Upper lobe of left lung (tissue), 6 donors: ENCODE results near the gene SCO2. TPM values are rescaled to one million over a fixed set of nuclear protein-coding genes. Genes with fewer than 3 reads are reported as not detected.
A peak's percentile ranks its signal among the peaks of the same experiment; 100 is the strongest.

Experiments
- ATAC-seq, 2 donors: fragments of 200-7000 bp; cut with Tn5 transposase; one replicate each; pipeline ENCODE4 v1.9.1; 2022; ENCODE audit warnings: mild to moderate bottlenecking in 2 of 2, moderate library complexity in 2 of 2; ENCODE audit not compliant: low FRiP score in 2 of 2
- DNase-seq, 2 donors: peaks; one replicate each; pipeline ENCODE4 v3.0.0-alpha.2; 2019 to 2020
- H3K27ac ChIP-seq, 4 donors: fragments of 200-600 bp; sonication (generic); one replicate each; pipeline ENCODE4 v1.5.1; 2016 to 2019
- H3K27me3 ChIP-seq, 4 donors: fragments of 200-600 bp; sonication (generic); one replicate each; pipeline ENCODE4 v1.5.1; 2017 to 2019
- H3K36me3 ChIP-seq, 4 donors: fragments of 200-600 bp; sonication (generic); one replicate each; pipeline ENCODE4 v1.5.1; 2016 to 2019
- H3K4me1 ChIP-seq, 4 donors: fragments of 200-600 bp; sonication (generic); one replicate each; pipeline ENCODE4 v1.5.1; 2018 to 2019
- H3K4me3 ChIP-seq, 4 donors: fragments of 200-600 bp; sonication (generic); one replicate each; pipeline ENCODE4 v1.5.1; 2017 to 2019; ENCODE audit warnings: mild to moderate bottlenecking in 2 of 4, moderate library complexity in 1 of 4
- H3K9me3 ChIP-seq, 4 donors: fragments of 200-600 bp; sonication (generic); one replicate each; pipeline ENCODE4 v1.5.1; 2018 to 2019
- CTCF ChIP-seq, 6 experiments: fragments of 450-650 bp in 4 of 6; fragments of 200-600 bp in 2 of 6; sonication (generic) in 2 of 6; IDR thresholded peaks; one replicate each; pipeline ENCODE4 v1.5.1; 2016 to 2019; ENCODE audit warnings: antibody characterized with exemption in 6 of 6
- EP300 ChIP-seq, 4 donors: sonication (generic); formaldehyde crosslinking; IDR thresholded peaks; one replicate each; pipeline ENCODE4 v1.5.1; 2017; ENCODE audit warnings: antibody characterized with exemption in 4 of 4, control low read depth in 2 of 4
- POLR2A ChIP-seq, 4 donors: fragments of 450-650 bp; IDR thresholded peaks; one replicate each; pipeline ENCODE4 v1.5.1; 2016 to 2017; ENCODE audit warnings: antibody characterized with exemption in 4 of 4, mild to moderate bottlenecking in 2 of 4
- POLR2AphosphoS5 ChIP-seq, 2 donors: sonication (generic); formaldehyde crosslinking; IDR thresholded peaks; one replicate each; pipeline ENCODE4 v1.5.1; 2017; ENCODE audit warnings: antibody characterized with exemption in 2 of 2
- WGBS, 2 donors: methylation state at CpG; one replicate each; pipeline ENCODE4 v1.1.5; 2017 to 2018; 5-methylcytosine and 5-hydroxymethylcytosine counted together
- total RNA-seq, 6 donors: library from RNA; depleted of rRNA in 4 of 6; stranded (reverse); fragments of >200 nt in 4 of 6; gene quantifications; one replicate each; pipeline versions ENCODE4 v1.1.0 to v1.2.1, GENCODE V29; 2016 to 2021
- donor health status: DM: no; HTN: no; CAD: no; lungs with moderate emphysema.
- donor health status: DM: no; HTN: yes; CAD: no; lungs with severe emphysema.

The SCO2 gene
- total RNA-seq, 6 donors from 2014 or later = 1.7 to 14.0 (median 9.2) TPM; not detected in 1

- H3K9me3 ChIP-seq = no peaks in the 10 kb centered on the region
- TF ChIP-seq CTCF (IDR thresholded peaks at IDR 0.05) (no peak), POLR2A (IDR thresholded peaks at IDR 0.05) (no peak), POLR2AphosphoS5 (IDR thresholded peaks at IDR 0.05) (no peak), EP300 (IDR thresholded peaks at IDR 0.05) (no peak)
- no peak overlapping the region for H3K27ac ChIP-seq
- 54 to 57% methylated on average over 26 to 27 of the region's 27 CpGs for WGBS, 2 donors
- H3K4me1 ChIP-seq = peaks cover 0 to 5% (median 0%) of the 10 kb centered on the region in 4 donors
- H3K27me3 ChIP-seq = no peaks in the 10 kb centered on the region
- ATAC-seq (no peak), DNase-seq (peak in 1 of 2 donors; percentile 46)
- H3K4me3 ChIP-seq = no peak overlapping the region
- no peaks in the 10 kb centered on the region for H3K36me3 ChIP-seq
Observed at GRCh38 chr22:50490531-50491308, 34.7 kb downstream of the SCO2 start.

- Histone ChIP-seq H3K27ac (no peak overlapping the region), H3K27me3 (no peaks in the 10 kb centered on the region), H3K9me3 (no peaks in the 10 kb centered on the region), H3K4me3 (no peak overlapping the region), H3K4me1 (peaks cover 0 to 5% (median 0%) of the 10 kb centered on the region in 4 donors), H3K36me3 (no peaks in the 10 kb centered on the region)
- ATAC-seq (no peak), DNase-seq (peak in 1 of 2 donors; percentile 65)
- WGBS, 2 donors = 89 to 90% methylated on average over 14 to 30 of the region's 31 CpGs
- TF ChIP-seq POLR2A (IDR thresholded peaks at IDR 0.05) (no peak), POLR2AphosphoS5 (IDR thresholded peaks at IDR 0.05) (no peak), EP300 (IDR thresholded peaks at IDR 0.05) (no peak), CTCF (IDR thresholded peaks at IDR 0.05) (no peak)
Observed at GRCh38 chr22:50489363-50490243, 35.8 kb downstream of the SCO2 start.

GRCh38 chr22:50488886-50489285, 36.5 kb downstream of the SCO2 start:
- TF ChIP-seq POLR2A (IDR thresholded peaks at IDR 0.05) = no peak
- TF ChIP-seq EP300 (IDR thresholded peaks at IDR 0.05) = no peak
- no peak for TF ChIP-seq POLR2AphosphoS5 (IDR thresholded peaks at IDR 0.05)
- no peak for TF ChIP-seq CTCF (IDR thresholded peaks at IDR 0.05)
- peaks cover 0 to 5% (median 0%) of the 10 kb centered on the region in 4 donors for H3K4me1 ChIP-seq
- no peak overlapping the region for H3K27ac ChIP-seq
- H3K27me3 ChIP-seq = no peaks in the 10 kb centered on the region
- peak in 1 of 2 donors; percentile 54 for DNase-seq
- H3K36me3 ChIP-seq = no peaks in the 10 kb centered on the region
- no peak for ATAC-seq
- 67 to 73% methylated on average over 15 to 17 of the region's 19 CpGs for WGBS, 2 donors
- H3K9me3 ChIP-seq = no peaks in the 10 kb centered on the region
- H3K4me3 ChIP-seq = no peak overlapping the region

GRCh38 chr22:50488006-50488677, 37.3 kb downstream of the SCO2 start:
- Histone ChIP-seq H3K27me3 (no peaks in the 10 kb centered on the region), H3K4me1 (peaks cover 0 to 5% (median 0%) of the 10 kb centered on the region in 4 donors), H3K9me3 (no peaks in the 10 kb centered on the region), H3K4me3 (no peak overlapping the region), H3K36me3 (no peaks in the 10 kb centered on the region), H3K27ac (no peak overlapping the region)
- ATAC-seq (peak in 1 of 2 donors; percentile 5), DNase-seq (no peak)
- no peak for TF ChIP-seq POLR2AphosphoS5 (IDR thresholded peaks at IDR 0.05)
- no peak for TF ChIP-seq POLR2A (IDR thresholded peaks at IDR 0.05)
- no peak for TF ChIP-seq EP300 (IDR thresholded peaks at IDR 0.05)
- no peak for TF ChIP-seq CTCF (IDR thresholded peaks at IDR 0.05)
- 80 to 90% methylated on average over 4 to 9 of the region's 18 CpGs for WGBS, 2 donors
